ENCODE data around the gene BARHL1.

DNA sequence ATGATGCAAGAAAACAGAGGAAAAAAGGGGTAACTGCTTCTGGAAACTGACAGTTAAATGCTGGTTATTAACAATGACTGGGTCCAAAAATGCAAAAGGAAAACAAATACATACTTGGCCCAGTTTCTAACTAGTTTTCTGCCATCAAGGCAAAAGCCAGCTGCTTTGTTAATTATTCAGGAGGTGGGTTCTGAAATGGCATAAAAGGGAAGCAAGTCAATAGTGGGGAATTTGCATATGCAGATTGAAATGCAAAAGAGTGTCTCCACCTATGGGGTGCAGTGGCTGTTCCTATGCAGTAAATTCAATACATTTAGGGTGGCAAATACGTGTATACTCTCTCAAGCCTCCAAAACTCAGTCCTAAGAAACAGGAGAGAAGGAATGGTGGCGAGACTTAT, 33.4 kb downstream of the BARHL1 start:
- TF ChIP-seq ZNF274 (IDR thresholded peaks at IDR 0.05; ENCODE audit: low read depth, low read length) = no peak
- no peak for TF ChIP-seq SUZ12 (IDR thresholded peaks at IDR 0.05; ENCODE audit: extremely low read depth, insufficient read depth, insufficient read length)
- no peak for TF ChIP-seq YY1 (IDR thresholded peaks at IDR 0.05; ENCODE audit: insufficient read depth, insufficient read length)

Data from NT2/D1 (cell line).